ENCODE data around the gene FSTL4. TPM values are rescaled to one million over a fixed set of nuclear protein-coding genes. Genes with fewer than 3 reads are reported as not detected.

Gene FSTL4
- total and polyA plus RNA-seq, 2 of the 4 experiments (the other 2 are of a cell fraction), result 0.18 TPM; not detected in 1

DNA sequence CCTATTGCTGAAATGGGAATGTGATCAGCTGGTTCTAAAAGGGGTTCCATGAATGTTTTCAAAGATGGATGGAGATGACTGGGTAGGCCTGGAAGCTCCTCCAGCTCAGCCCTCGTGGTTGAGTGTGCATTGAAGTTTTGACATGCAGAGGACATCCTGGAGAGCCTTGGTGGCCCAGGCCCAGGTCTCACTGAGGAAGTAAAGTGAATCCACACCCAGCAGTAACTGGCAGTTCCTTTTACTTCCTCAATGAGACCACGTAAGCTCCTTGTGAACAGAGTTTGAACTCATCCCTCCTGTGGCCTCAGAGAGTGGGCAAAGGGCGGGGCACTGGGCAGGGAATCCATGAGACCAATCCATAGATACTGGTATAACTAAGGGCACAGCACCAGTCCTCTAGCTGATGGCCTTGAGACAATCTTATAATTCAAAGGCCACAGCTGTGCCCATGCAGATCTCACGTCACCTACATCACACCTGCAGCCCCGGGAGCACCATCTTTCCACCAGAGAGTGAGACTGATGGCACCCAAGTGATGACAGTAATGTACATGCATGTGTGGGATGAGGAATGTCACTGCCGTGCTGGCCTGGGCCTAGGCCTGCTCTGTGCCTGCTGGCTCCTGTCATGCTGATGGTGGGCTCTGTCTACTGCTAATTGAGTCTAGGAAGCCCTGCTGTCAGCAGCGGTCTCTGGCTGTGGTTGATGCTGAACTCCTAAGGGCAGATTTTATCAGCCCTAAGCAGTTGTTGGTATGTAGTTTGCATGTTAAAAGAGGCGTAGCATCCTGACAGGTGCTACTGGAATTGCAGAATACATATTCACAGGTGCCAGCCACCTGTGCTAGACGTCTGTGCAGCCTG, 257.8 kb downstream of the FSTL4 start:
- POLR2A ChIA-PET (ENCODE audit: unreplicated experiment), result no interaction called here
- Histone ChIP-seq H4K20me1 (ENCODE audit: insufficient read depth, low read length) (no peaks in the 10 kb centered on the region), H3K9me3 (ENCODE audit: control insufficient read depth, insufficient read depth, low read length) (no peaks in the 10 kb centered on the region), H4K8ac (ENCODE audit: low read depth in 2 of 2, low read length in 2 of 2) (no peak overlapping the region), H2AK5ac (ENCODE audit: low read depth, low read length) (no peak overlapping the region), H2BK20ac (ENCODE audit: low read depth, low read length) (no peak overlapping the region), H3K18ac (ENCODE audit: low read depth, low read length) (no peak overlapping the region), H3K4me2 (ENCODE audit: low read depth, low read length) (no peak overlapping the region), H3K4me1 (ENCODE audit: control insufficient read depth, insufficient read depth, low read length) (no peaks in the 10 kb centered on the region), H2BK120ac (ENCODE audit: low read depth, low read length) (no peak overlapping the region), H3K27me3 (ENCODE audit: control insufficient read depth, insufficient read depth, low read length) (peaks cover under 1% of the 10 kb centered on the region), H3K4me3 (ENCODE audit: insufficient read depth, low read depth, low read length) (no peak overlapping the region), H2AK9ac (replicated peaks; ENCODE audit: low read depth, low read length, poor library complexity) (no peak overlapping the region), H2AFZ (replicated peaks; ENCODE audit: low read length, poor library complexity) (no peak overlapping the region), H2BK5ac (ENCODE audit: low read depth, low read length, poor library complexity, severe bottlenecking) (no peak overlapping the region), H3K4ac (ENCODE audit: low read depth, low read length) (no peak overlapping the region), H3K9ac (ENCODE audit: low read depth, low read length) (no peak overlapping the region), H4K91ac (ENCODE audit: insufficient read depth, low read depth, low read length) (no peak overlapping the region), H2BK15ac (ENCODE audit: low read depth, low read length) (no peak overlapping the region), H3K14ac (replicated peaks; ENCODE audit: low read depth, low read length) (no peak overlapping the region), H3K36me3 (ENCODE audit: control insufficient read depth, insufficient read depth, low read length) (no peaks in the 10 kb centered on the region), H3K9me1 (ENCODE audit: insufficient read depth, low read length) (no peaks in the 10 kb centered on the region), H4K5ac (ENCODE audit: low read depth, low read length) (no peak overlapping the region), H3K56ac (ENCODE audit: extremely low read depth, insufficient read depth, low read length) (no peak overlapping the region), H3K23ac (ENCODE audit: low read depth, low read length) (no peak overlapping the region), H3K79me1 (ENCODE audit: low read depth in 1 of 2, low read length in 2 of 2) (no peaks in the 10 kb centered on the region), H3K27ac (ENCODE audit: insufficient read depth, low read length) (no peak overlapping the region)
- no CpG with 5 or more reads among the region's 9 CpGs for WGBS, 2 experiments (ENCODE audit: extremely low coverage in 2 of 2, insufficient read length in 1 of 2)
- intact Hi-C loops (cut with micrococcal nuclease), result no loop called here
- in situ Hi-C loops (cut with MboI; ENCODE audit: low sequenced_read_pairs), result no loop called here
- dilution Hi-C loops (cut with HindIII; ENCODE audit: low sequenced_read_pairs, unreplicated experiment), result no loop called here
- DNase-seq (no peak), ATAC-seq (ENCODE audit: low read depth) (no peak)
- BruUV-seq (replicated peaks), result no TSS peak
- TF ChIP-seq, protein P1, sequence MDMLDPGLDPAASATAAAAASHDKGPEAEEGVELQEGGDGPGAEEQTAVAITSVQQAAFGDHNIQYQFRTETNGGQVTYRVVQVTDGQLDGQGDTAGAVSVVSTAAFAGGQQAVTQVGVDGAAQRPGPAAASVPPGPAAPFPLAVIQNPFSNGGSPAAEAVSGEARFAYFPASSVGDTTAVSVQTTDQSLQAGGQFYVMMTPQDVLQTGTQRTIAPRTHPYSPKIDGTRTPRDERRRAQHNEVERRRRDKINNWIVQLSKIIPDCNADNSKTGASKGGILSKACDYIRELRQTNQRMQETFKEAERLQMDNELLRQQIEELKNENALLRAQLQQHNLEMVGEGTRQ (IDR thresholded peaks at IDR 0.05; ENCODE audit: low read depth, low read length), result no peak
- TF ChIP-seq CEBPB (IDR thresholded peaks at IDR 0.05; ENCODE audit: low read depth, low read length), result no peak
- TF ChIP-seq MXI1 (IDR thresholded peaks at IDR 0.05; ENCODE audit: borderline replicate concordance, low read depth, low read length), result no peak
- no peak for TF ChIP-seq RCOR1 (IDR thresholded peaks at IDR 0.05; ENCODE audit: insufficient replicate concordance, low read length)
- TF ChIP-seq POLR2A (IDR thresholded peaks at IDR 0.05; ENCODE audit: low read depth, low read length), result no peak
- no peak for TF ChIP-seq BHLHE40 (IDR thresholded peaks at IDR 0.05; ENCODE audit: low read depth, low read length)
- no peak for TF ChIP-seq NFE2L2 (IDR thresholded peaks at IDR 0.05; ENCODE audit: low read depth, low read length)
- no peak for TF ChIP-seq MAFK (IDR thresholded peaks at IDR 0.05; ENCODE audit: low read depth, low read length)
- no peak for TF ChIP-seq FOS (IDR thresholded peaks at IDR 0.05; ENCODE audit: low read depth, low read length)
- no peak for TF ChIP-seq CHD1 (IDR thresholded peaks at IDR 0.05; ENCODE audit: low read depth, low read length)
- TF ChIP-seq MAZ (IDR thresholded peaks at IDR 0.05; ENCODE audit: borderline replicate concordance, low read depth, low read length), result no peak
- TF ChIP-seq RAD21 (IDR thresholded peaks at IDR 0.05; ENCODE audit: low read length), result no peak
- TF ChIP-seq, protein P2, sequence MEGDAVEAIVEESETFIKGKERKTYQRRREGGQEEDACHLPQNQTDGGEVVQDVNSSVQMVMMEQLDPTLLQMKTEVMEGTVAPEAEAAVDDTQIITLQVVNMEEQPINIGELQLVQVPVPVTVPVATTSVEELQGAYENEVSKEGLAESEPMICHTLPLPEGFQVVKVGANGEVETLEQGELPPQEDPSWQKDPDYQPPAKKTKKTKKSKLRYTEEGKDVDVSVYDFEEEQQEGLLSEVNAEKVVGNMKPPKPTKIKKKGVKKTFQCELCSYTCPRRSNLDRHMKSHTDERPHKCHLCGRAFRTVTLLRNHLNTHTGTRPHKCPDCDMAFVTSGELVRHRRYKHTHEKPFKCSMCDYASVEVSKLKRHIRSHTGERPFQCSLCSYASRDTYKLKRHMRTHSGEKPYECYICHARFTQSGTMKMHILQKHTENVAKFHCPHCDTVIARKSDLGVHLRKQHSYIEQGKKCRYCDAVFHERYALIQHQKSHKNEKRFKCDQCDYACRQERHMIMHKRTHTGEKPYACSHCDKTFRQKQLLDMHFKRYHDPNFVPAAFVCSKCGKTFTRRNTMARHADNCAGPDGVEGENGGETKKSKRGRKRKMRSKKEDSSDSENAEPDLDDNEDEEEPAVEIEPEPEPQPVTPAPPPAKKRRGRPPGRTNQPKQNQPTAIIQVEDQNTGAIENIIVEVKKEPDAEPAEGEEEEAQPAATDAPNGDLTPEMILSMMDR (conservative IDR thresholded peaks at IDR 0.05; ENCODE audit: low read depth, low read length), result no peak
- TF ChIP-seq RFX5 (IDR thresholded peaks at IDR 0.05; ENCODE audit: low read depth, low read length), result no peak
- TF ChIP-seq ELK1 (IDR thresholded peaks at IDR 0.05; ENCODE audit: borderline replicate concordance, low read depth, low read length), result no peak
- no peak for TF ChIP-seq SMC3 (IDR thresholded peaks at IDR 0.05; ENCODE audit: low read depth, low read length)
- CTCF ChIA-PET, result no interaction called here

Measured in IMR-90 (cell line).